Lung (tissue), 16 donors: ENCODE data around the gene PNISR. TPM values are rescaled to one million over a fixed set of nuclear protein-coding genes. Genes with fewer than 3 reads are reported as not detected.

Source experiments
- ATAC-seq: fragments of 200-7000 bp; cut with Tn5 transposase; one replicate; pipeline ENCODE4 v1.9.1; 2020; ENCODE audit warnings: moderate number of reproducible peaks; ENCODE audit not compliant: insufficient read depth, low FRiP score
- DNase-seq, 3 donors: peaks; one replicate each; pipeline ENCODE4 v3.0.0-alpha.2; 2013 to 2017
- H3K27ac ChIP-seq, 2 donors: one replicate each; pipeline ENCODE4 v1.5.1; 2013; ENCODE audit warnings: mild to moderate bottlenecking in 2 of 2, moderate library complexity in 2 of 2, control low read depth in 1 of 2, inconsistent platforms in 1 of 2, low read depth in 1 of 2, low read length in 1 of 2
- H3K27me3 ChIP-seq, 3 donors: one replicate each; pipeline ENCODE4 v1.5.1; 2013; ENCODE audit warnings: low read length in 2 of 3; ENCODE audit not compliant: control insufficient read depth in 3 of 3, insufficient read depth in 3 of 3
- H3K36me3 ChIP-seq, 4 donors: one replicate each; pipeline ENCODE4 v1.5.1; 2013; ENCODE audit warnings: low read length in 4 of 4, mild to moderate bottlenecking in 1 of 4, moderate library complexity in 1 of 4; ENCODE audit not compliant: control insufficient read depth in 4 of 4, insufficient read depth in 4 of 4
- H3K4me1 ChIP-seq, 5 donors: one replicate each; pipeline ENCODE4 v1.5.1; 2013; ENCODE audit warnings: low read length in 5 of 5, mild to moderate bottlenecking in 2 of 5, moderate library complexity in 1 of 5; ENCODE audit not compliant: control insufficient read depth in 5 of 5, insufficient read depth in 5 of 5
- H3K4me3 ChIP-seq: one replicate; pipeline ENCODE4 v1.5.1; 2013; ENCODE audit warnings: mild to moderate bottlenecking, control low read depth, moderate library complexity
- H3K9ac ChIP-seq, 2 donors: one replicate each; pipeline ENCODE4 v1.5.1; 2013; ENCODE audit warnings: low read length in 2 of 2, control low read depth in 1 of 2; ENCODE audit not compliant: insufficient read depth in 1 of 2
- H3K9me3 ChIP-seq, 4 donors: one replicate each; pipeline ENCODE4 v1.5.1; 2013; ENCODE audit warnings: low read length in 3 of 4, mild to moderate bottlenecking in 1 of 4, moderate library complexity in 1 of 4; ENCODE audit not compliant: control insufficient read depth in 4 of 4, insufficient read depth in 3 of 4
- CTCF ChIP-seq: IDR thresholded peaks from 2 replicates; pipeline ENCODE4 v1.5.1; 2012; ENCODE audit warnings: mild to moderate bottlenecking; ENCODE audit errors: control extremely low read depth, extremely low read depth
- WGBS, 2 donors: extraction: QIAGEN DNeasy Blood & Tissue Kit; methylation state at CpG; one replicate each; pipeline ENCODE4 v1.1.7; 2013; 5-methylcytosine and 5-hydroxymethylcytosine counted together
- long read RNA-seq, 5 donors: transcript quantifications; one replicate each; lab custom pipeline, GENCODE V29; 2026
- polyA plus RNA-seq, 2 donors: library from polyadenylated mRNA; stranded (reverse); fragments of 200-250 nt; gene quantifications; one replicate each; pipeline ENCODE4 v1.2.1, GENCODE V29; 2013
- total RNA-seq, 2 donors: library from RNA; depleted of rRNA in 1 of 2; stranded (reverse); fragments of >200 nt in 1 of 2; gene quantifications; one replicate each; pipeline ENCODE4 v1.2.1, GENCODE V29; 2014 to 2021
- donor health status: control.
- donor health status: control.
- donor health status: Bipolar disorder and iron deficiency.
- donor health status: healthy.
- donor health status: DM: yes; HTN: yes; CAD: no.

Gene PNISR, protein sequence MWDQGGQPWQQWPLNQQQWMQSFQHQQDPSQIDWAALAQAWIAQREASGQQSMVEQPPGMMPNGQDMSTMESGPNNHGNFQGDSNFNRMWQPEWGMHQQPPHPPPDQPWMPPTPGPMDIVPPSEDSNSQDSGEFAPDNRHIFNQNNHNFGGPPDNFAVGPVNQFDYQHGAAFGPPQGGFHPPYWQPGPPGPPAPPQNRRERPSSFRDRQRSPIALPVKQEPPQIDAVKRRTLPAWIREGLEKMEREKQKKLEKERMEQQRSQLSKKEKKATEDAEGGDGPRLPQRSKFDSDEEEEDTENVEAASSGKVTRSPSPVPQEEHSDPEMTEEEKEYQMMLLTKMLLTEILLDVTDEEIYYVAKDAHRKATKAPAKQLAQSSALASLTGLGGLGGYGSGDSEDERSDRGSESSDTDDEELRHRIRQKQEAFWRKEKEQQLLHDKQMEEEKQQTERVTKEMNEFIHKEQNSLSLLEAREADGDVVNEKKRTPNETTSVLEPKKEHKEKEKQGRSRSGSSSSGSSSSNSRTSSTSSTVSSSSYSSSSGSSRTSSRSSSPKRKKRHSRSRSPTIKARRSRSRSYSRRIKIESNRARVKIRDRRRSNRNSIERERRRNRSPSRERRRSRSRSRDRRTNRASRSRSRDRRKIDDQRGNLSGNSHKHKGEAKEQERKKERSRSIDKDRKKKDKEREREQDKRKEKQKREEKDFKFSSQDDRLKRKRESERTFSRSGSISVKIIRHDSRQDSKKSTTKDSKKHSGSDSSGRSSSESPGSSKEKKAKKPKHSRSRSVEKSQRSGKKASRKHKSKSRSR
- 100 to 1,000 TPM in 1 of 2 donors, 10 to 100 TPM in 1; 56.9 to 354 TPM for total RNA-seq
- polyA plus RNA-seq: 10 to 100 TPM; 35.0 to 50.1 TPM
- long read RNA-seq, donor 1, full-length matches to known transcripts: 61 of 125 reads
- long read RNA-seq, donor 1, partial matches to known transcripts: 55 of 125 reads
- long read RNA-seq, donor 1, other reads (novel, unspliced or antisense): 9 of 125 reads
- long read RNA-seq, donor 2, full-length matches to known transcripts: 15 of 15 reads
- long read RNA-seq, donor 2, partial matches to known transcripts: 0 of 15 reads
- long read RNA-seq, donor 2, other reads (novel, unspliced or antisense): 0 of 15 reads
- long read RNA-seq, donor 3, full-length matches to known transcripts: 36 of 76 reads
- long read RNA-seq, donor 3, partial matches to known transcripts: 40 of 76 reads
- long read RNA-seq, donor 3, other reads (novel, unspliced or antisense): 0 of 76 reads
- long read RNA-seq, donor 4, full-length matches to known transcripts: 40 of 53 reads
- long read RNA-seq, donor 4, partial matches to known transcripts: 13 of 53 reads
- long read RNA-seq, donor 4, other reads (novel, unspliced or antisense): 0 of 53 reads
- long read RNA-seq, donor 5, full-length matches to known transcripts: 72 of 126 reads
- long read RNA-seq, donor 5, partial matches to known transcripts: 40 of 126 reads
- long read RNA-seq, donor 5, other reads (novel, unspliced or antisense): 14 of 126 reads

DNA sequence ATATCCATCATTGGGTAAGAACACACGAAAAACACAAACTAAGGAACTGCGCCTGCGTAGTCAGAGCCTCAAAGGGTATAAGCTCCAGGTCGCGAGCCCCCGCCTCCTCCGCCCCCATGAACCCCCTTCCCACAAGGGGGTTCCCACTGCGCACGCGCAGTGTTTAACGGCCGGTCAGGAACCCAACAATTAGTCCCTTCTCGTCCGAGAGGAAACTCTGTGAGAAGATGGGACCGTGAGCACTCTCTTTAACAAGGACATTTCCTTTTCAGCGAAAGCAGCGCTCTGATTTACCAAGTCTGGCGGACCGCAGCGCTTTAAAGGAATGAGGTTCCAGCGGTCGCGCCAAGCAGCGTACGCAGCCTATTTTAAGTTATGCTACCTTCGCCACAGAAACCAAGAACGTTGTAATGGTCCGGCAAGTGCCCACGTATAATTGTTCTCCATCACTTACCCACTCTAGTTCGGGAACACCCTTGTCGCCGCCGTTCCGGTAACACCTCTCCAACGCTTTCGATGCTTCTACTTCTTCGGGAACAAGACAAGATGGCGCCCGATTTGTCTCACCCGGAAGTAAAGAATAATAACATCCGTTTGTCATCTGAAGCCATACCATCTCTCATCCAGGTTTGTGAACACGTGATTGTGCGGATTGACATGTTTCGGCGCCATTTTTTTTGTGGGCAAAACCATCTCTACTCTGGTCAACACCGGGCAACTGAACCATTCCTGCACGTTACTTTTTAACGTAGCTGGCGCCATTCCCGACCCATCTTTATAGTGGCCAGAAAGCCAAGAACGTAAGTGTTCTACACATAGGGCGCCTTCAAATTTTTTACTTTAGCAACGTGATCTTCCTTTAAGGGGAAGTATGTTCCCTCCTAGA lies at the start of gene PNISR:
TSS of gene PNISR (minus strand) at position 548 of the 886 bp plus-strand sequence. CDS start 10,649 bp downstream, outside the sequence.
- 0 to 1% methylated on average over 53 of the region's 53 CpGs for WGBS, 2 donors
- peaks cover 0 to 19% (median 3%) of the 10 kb centered on the region in 4 donors for H3K36me3 ChIP-seq
- peak within 1 kb of the TSS; percentile 67 for H3K4me3 ChIP-seq
- H3K4me1 ChIP-seq: peaks cover 6 to 35% (median 15%) of the 10 kb centered on the region in 5 donors
- no peaks in the 10 kb centered on the region for H3K27me3 ChIP-seq
- peak within 1 kb of the TSS; percentile 86 to 98 for H3K27ac ChIP-seq
- TF ChIP-seq CTCF: no peak
- DNase-seq: peak; percentile 95 to 100 (median 99)
- peak; percentile 91 for ATAC-seq
- peak within 1 kb of the TSS; percentile 93 to 100 for H3K9ac ChIP-seq
- no peaks in the 10 kb centered on the region for H3K9me3 ChIP-seq

GRCh38 chr6:99473730-99474129 lies 48.6 kb upstream of the PNISR start:
- no peak for DNase-seq
- no peak overlapping the region for H3K9ac ChIP-seq
- H3K27ac ChIP-seq: no peak overlapping the region
- H3K9me3 ChIP-seq: no peaks in the 10 kb centered on the region
- peaks cover 0 to 9% (median 2%) of the 10 kb centered on the region in 4 donors for H3K36me3 ChIP-seq
- no peak for ATAC-seq
- H3K4me3 ChIP-seq: no peak overlapping the region
- no peak for TF ChIP-seq CTCF
- H3K27me3 ChIP-seq: no peaks in the 10 kb centered on the region
- H3K4me1 ChIP-seq: no peaks in the 10 kb centered on the region

DNA sequence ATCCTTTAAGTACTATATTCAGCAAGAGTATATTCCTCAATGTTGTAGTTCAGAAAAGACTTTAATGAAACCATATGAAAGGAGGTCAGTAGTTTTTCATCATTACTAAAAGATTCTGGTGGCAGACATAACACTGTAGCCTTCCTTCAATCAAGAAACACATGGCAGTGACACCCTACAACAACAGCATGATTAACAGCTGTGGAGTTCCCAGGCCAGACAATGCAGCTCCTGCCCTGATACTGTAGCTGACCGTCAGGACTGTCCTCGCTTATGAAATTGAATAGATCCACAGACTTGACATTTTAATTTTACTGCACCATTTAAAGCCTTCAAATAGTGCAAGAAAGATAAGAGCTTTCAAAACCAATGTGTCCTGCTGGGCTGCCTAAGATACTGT lies 46.5 kb upstream of the PNISR start:
- DNase-seq (no peak), ATAC-seq (no peak)
- no peaks in the 10 kb centered on the region for H3K9me3 ChIP-seq
- 87 to 93% methylated on average over 2 of the region's 2 CpGs for WGBS, 2 donors
- no peak overlapping the region for H3K9ac ChIP-seq
- no peak for TF ChIP-seq CTCF
- no peaks in the 10 kb centered on the region for H3K4me1 ChIP-seq
- no peak overlapping the region for H3K27ac ChIP-seq
- H3K27me3 ChIP-seq: no peaks in the 10 kb centered on the region
- peaks cover 0 to 9% (median 2%) of the 10 kb centered on the region in 4 donors for H3K36me3 ChIP-seq
- no peak overlapping the region for H3K4me3 ChIP-seq
